ENCODE results near the gene LILRB1. TPM values are rescaled to one million over a fixed set of nuclear protein-coding genes. Genes with fewer than 3 reads are reported as not detected.
"Not testable (repeated sequence)": the region's sequence is repeated elsewhere in the genome, so short reads cannot be mapped to it uniquely, and the experiment has no call there.

Gene LILRB1
- total and polyA plus RNA-seq, 2 of the 13 experiments (the other 11 are each of a cell fraction or from before 2014, with no cell fraction given), result not detected

- TF ChIP-seq HMGXB4 (CRISPR knock-in tag; IDR thresholded peaks at IDR 0.05; ENCODE audit: borderline replicate concordance in 1 of 2, low read depth in 1 of 2), result no peak
- TF ChIP-seq ZNF556 (CRISPR knock-in tag; IDR thresholded peaks at IDR 0.05; ENCODE audit: borderline replicate concordance), result no peak
- TF ChIP-seq XRCC5 (optimal IDR thresholded peaks at IDR 0.05; ENCODE audit: low read length), result no peak
- TF ChIP-seq ZSCAN25 (CRISPR knock-in tag; IDR thresholded peaks at IDR 0.05), result no peak
- TF ChIP-seq ZNF281 (CRISPR knock-in tag; IDR thresholded peaks at IDR 0.05; ENCODE audit: borderline replicate concordance), result no peak
- no peak for TF ChIP-seq ZNF33A (CRISPR knock-in tag; IDR thresholded peaks at IDR 0.05; ENCODE audit: borderline replicate concordance)
- TF ChIP-seq NFYB (CRISPR knock-in tag; IDR thresholded peaks at IDR 0.05), result no peak
- no peak for TF ChIP-seq TBX2 (CRISPR knock-in tag; IDR thresholded peaks at IDR 0.05; ENCODE audit: borderline replicate concordance)
Observed at GRCh38 chr19:54677217-54677616, 46.9 kb downstream of the LILRB1 start (continued).

DNA sequence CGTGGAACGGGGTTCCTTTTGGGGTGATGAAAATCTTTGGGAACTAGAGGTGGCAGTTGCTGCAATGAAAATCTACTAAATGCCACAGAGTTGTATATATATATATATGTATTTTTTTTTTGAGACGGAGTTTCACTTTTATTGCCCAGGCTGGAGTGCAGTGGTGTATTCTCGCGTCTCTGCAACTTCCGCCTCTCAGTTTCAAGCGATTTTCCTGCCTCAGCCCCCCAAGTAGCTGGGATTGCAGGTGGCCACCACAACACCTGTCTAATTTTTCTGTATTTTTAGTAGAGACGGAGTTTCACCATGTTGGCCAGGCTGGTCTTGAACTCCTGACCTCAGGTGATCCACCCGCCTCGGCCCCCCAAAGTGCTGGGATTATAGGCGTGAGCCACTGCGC, 51.3 kb downstream of the LILRB1 start:
- H2AFZ ChIP-seq (ENCODE audit: low read length); H3K27me3 ChIP-seq (ENCODE audit: control insufficient read depth in 1 of 2, insufficient read depth in 2 of 2, low read length in 2 of 2); H3K4me1 ChIP-seq (ENCODE audit: insufficient read depth, low read length); H3K36me3 ChIP-seq (replicated peaks in 1 of 2; ENCODE audit: control insufficient read depth in 1 of 2, insufficient read depth in 2 of 2, low read length in 2 of 2); CTCF ChIA-PET (ENCODE audit: low intra/inter-chr PET ratio, low total read pairs); H3K4me3 ChIP-seq (replicated peaks in 1 of 3; ENCODE audit: insufficient read depth in 1 of 3, low read depth in 2 of 3, low read length in 3 of 3); H3K9ac ChIP-seq (ENCODE audit: insufficient read depth, low read depth, low read length); BruUV-seq (replicated peaks); intact Hi-C loops (cut with micrococcal nuclease; ENCODE audit: unreplicated experiment); DNase-seq (ENCODE audit: low spot score); H3K4me2 ChIP-seq (ENCODE audit: low read depth, low read length); FAIRE-seq; in situ Hi-C loops (cut with HindIII; ENCODE audit: extremely low pct_ligation_motif_present, low pct_unique_long_range_greater_than_20kb); H3K79me2 ChIP-seq (ENCODE audit: insufficient read depth, low read length); POLR2A ChIA-PET; H3K27ac ChIP-seq (ENCODE audit: extremely low read length, insufficient read depth, low read length); H4K20me1 ChIP-seq (ENCODE audit: insufficient read depth, low read length); ATAC-seq; H3K9me3 ChIP-seq (ENCODE audit: low read length): not testable (repeated sequence)
- WGBS (ENCODE audit: low lambda C conversion rate), result 26% methylated on average over 12 of the region's 12 CpGs

All from HepG2 (cell line).